Mucosa of stomach (tissue), 1 donor: ENCODE measurements around the gene CHRM5.

Experiments used
- H3K27me3 ChIP-seq: one replicate; pipeline ENCODE4 v1.7.0; 2013; ENCODE audit warnings: mild to moderate bottlenecking, low read length; ENCODE audit not compliant: control insufficient read depth, insufficient read depth
- H3K36me3 ChIP-seq: one replicate; pipeline ENCODE4 v1.7.0; 2013; ENCODE audit warnings: low read length; ENCODE audit not compliant: control insufficient read depth, insufficient read depth
- H3K4me1 ChIP-seq: one replicate; pipeline ENCODE4 v1.7.0; 2013; ENCODE audit warnings: mild to moderate bottlenecking, low read length; ENCODE audit not compliant: control insufficient read depth, insufficient read depth
- H3K4me3 ChIP-seq: one replicate; pipeline ENCODE4 v1.7.0; 2013; ENCODE audit warnings: low read length
- H3K9ac ChIP-seq: one replicate; pipeline ENCODE4 v1.7.0; 2013; ENCODE audit warnings: mild to moderate bottlenecking, low read length, moderate library complexity
- H3K9me3 ChIP-seq: one replicate; pipeline ENCODE4 v1.7.0; 2013; ENCODE audit warnings: mild to moderate bottlenecking, low read length, moderate library complexity; ENCODE audit not compliant: control insufficient read depth
- donor health status: Pancreatic carcinoma.

The CHRM5 gene

GRCh38 chr15:34078900-34079299 is 110.6 kb downstream of the CHRM5 start:
- no peaks in the 10 kb centered on the region for H3K9me3 ChIP-seq
- H3K4me1 ChIP-seq, result no peaks in the 10 kb centered on the region
- no peaks in the 10 kb centered on the region for H3K36me3 ChIP-seq
- H3K4me3 ChIP-seq, result no peak overlapping the region
- no peaks in the 10 kb centered on the region for H3K27me3 ChIP-seq
- no peak overlapping the region for H3K9ac ChIP-seq

DNA sequence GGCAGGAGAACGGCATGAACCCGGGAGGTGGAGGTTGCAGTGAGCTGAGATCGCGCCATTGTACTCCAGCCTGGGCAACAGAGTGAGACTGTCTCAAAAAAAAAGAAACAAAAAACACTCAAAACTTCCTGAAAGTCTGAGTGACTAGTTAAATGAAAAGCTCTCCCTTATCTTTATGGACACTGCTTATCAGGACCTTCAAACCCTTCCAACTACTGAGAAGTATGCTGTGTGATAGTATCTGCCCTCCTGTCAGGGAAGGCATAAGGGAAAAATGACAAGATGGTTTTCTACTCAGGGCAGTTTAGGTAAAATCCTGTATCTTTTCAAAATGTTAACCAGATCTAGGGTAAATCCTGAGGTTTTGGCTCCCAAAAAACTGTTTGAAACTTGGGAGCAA is 111.6 kb downstream of the CHRM5 start:
- Histone ChIP-seq H3K4me1 (no peaks in the 10 kb centered on the region), H3K9me3 (no peaks in the 10 kb centered on the region), H3K4me3 (no peak overlapping the region), H3K9ac (no peak overlapping the region), H3K27me3 (no peaks in the 10 kb centered on the region), H3K36me3 (no peaks in the 10 kb centered on the region)

DNA sequence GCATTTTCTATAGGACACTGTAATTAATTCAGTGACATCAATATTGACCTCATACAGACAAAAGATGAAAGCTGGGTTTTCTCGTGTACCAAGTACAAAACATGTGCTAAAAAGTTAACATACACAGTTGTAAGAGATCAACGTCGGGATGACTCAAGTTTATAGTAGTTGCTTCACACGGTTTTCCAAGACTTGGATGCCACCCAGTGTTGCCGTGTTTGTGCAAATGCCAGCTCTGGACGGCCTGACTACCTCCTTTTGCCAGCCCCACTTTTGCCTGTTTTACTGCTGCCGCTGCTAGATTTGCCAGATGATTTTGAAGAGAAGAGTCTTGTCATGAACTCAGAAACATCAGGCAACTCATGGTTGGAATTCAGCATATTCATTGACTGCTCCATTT is 115.8 kb downstream of the CHRM5 start:
- Histone ChIP-seq H3K4me3 (no peak overlapping the region), H3K9me3 (no peaks in the 10 kb centered on the region), H3K36me3 (no peaks in the 10 kb centered on the region), H3K27me3 (no peaks in the 10 kb centered on the region), H3K9ac (no peak overlapping the region), H3K4me1 (no peaks in the 10 kb centered on the region)

- no peaks in the 10 kb centered on the region for H3K36me3 ChIP-seq
- no peaks in the 10 kb centered on the region for H3K9me3 ChIP-seq
- no peak overlapping the region for H3K4me3 ChIP-seq
Observed at GRCh38 chr15:34085746-34086145, 117.4 kb downstream of the CHRM5 start.

DNA sequence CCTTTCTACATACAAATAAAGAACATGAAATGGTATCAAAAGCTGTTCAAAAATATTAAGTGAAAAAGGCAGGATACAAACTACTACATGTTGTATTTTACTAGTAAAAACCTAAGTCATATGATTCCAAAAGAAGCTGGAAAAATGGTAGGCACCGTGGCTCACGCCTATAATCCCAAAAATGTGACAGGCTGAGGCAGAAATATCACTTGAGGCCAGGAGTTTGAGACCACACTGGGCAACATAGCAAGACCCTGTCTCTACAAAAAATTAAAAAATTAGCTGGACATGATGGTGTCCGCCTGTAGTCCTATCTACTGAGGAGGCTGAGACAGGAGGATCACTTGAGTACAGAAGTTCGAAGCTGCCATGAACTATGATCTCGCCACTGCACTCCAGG is 131.6 kb downstream of the CHRM5 start:
- no peak overlapping the region for H3K4me3 ChIP-seq
- H3K27me3 ChIP-seq, result no peaks in the 10 kb centered on the region

More at GRCh38 chr15:34085746-34086145, 117.4 kb downstream of the CHRM5 start:
- Histone ChIP-seq H3K4me1 (no peaks in the 10 kb centered on the region), H3K27me3 (no peaks in the 10 kb centered on the region), H3K9ac (no peak overlapping the region)

GRCh38 chr15:34101366-34102174 is 133.3 kb downstream of the CHRM5 start, which contains the start of the genes EMC7 and PGBD4:
Gene EMC7, minus strand, starts transcription at chr15:34101862. Its CDS starts 23 bp downstream, at chr15:34101839.
Gene PGBD4, plus strand, starts transcription at chr15:34102083. Its CDS starts 449 bp downstream, at chr15:34102532.
- Histone ChIP-seq H3K27me3 (no peaks in the 10 kb centered on the region), H3K36me3 (no peaks in the 10 kb centered on the region), H3K4me3 (peak within 1 kb of the TSS; percentile 81), H3K9me3 (no peaks in the 10 kb centered on the region), H3K9ac (peak within 1 kb of the TSS; percentile 81), H3K4me1 (no peaks in the 10 kb centered on the region)

More for the DNA sequence above, 131.6 kb downstream of the CHRM5 start:
- Histone ChIP-seq H3K9ac (no peak overlapping the region), H3K4me1 (no peaks in the 10 kb centered on the region), H3K9me3 (no peaks in the 10 kb centered on the region), H3K36me3 (no peaks in the 10 kb centered on the region)

DNA sequence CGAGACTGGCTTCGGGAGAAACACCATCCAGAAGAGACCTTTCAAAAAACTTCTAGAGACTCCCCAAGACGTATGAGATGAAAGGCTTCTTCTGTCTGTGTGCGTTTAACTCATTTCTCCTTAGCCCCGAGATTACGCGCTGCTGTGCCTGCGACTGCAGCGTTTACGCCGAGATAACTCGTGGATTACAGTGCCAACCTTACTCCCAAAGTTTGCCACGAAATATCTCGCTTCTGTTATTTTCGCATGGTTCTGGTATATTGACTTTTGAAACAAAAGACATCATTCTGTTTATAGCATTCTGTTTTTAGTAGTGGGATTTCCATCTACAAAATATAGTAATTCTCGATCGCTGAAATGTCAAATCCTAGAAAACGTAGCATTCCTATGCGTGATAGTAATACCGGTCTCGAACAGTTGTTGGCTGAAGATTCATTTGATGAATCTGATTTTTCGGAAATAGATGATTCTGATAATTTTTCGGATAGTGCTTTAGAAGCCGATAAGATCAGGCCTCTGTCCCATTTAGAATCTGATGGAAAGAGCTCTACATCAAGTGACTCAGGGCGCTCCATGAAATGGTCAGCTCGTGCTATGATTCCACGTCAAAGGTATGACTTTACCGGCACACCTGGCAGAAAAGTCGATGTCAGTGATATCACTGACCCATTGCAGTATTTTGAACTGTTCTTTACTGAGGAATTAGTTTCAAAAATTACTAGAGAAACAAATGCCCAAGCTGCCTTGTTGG is 134.1 kb downstream of the CHRM5 start:
- Histone ChIP-seq H3K27me3 (no peaks in the 10 kb centered on the region), H3K9me3 (no peaks in the 10 kb centered on the region), H3K4me1 (no peaks in the 10 kb centered on the region), H3K9ac (peak overlapping the region; percentile 69), H3K4me3 (peak overlapping the region; percentile 44), H3K36me3 (no peaks in the 10 kb centered on the region)

GRCh38 chr15:34106423-34106822 is 138.1 kb downstream of the CHRM5 start:
- no peaks in the 10 kb centered on the region for H3K36me3 ChIP-seq
- no peaks in the 10 kb centered on the region for H3K4me1 ChIP-seq
- no peaks in the 10 kb centered on the region for H3K9me3 ChIP-seq
- H3K4me3 ChIP-seq, result no peak overlapping the region
- no peak overlapping the region for H3K9ac ChIP-seq
- H3K27me3 ChIP-seq, result no peaks in the 10 kb centered on the region

DNA sequence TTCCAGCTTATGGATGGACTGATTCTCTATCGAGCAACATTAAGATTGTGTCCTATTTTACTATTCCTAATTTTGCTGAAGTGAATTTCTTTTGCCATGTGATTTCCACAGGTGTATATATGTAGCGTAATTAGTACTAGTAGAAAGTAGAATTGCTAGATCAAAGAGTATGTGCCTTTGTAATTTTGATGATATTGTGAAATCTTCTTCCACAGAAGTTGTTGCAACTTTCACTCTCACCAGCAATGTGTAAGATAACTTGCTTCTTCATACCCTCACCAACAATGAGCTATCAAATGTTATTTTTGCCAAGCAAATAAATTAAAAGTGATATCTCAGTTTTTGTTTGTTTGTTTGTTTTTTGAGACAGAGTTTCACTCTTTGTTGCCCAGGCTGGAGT is 139.0 kb downstream of the CHRM5 start:
- no peak overlapping the region for H3K9ac ChIP-seq
- no peaks in the 10 kb centered on the region for H3K9me3 ChIP-seq
- H3K4me3 ChIP-seq, result no peak overlapping the region
- H3K4me1 ChIP-seq, result no peaks in the 10 kb centered on the region
- no peaks in the 10 kb centered on the region for H3K27me3 ChIP-seq
- no peaks in the 10 kb centered on the region for H3K36me3 ChIP-seq

- H3K4me3 ChIP-seq, result no peak overlapping the region
- H3K9me3 ChIP-seq, result no peaks in the 10 kb centered on the region
- H3K27me3 ChIP-seq, result no peaks in the 10 kb centered on the region
- no peaks in the 10 kb centered on the region for H3K4me1 ChIP-seq
- no peaks in the 10 kb centered on the region for H3K36me3 ChIP-seq
- H3K9ac ChIP-seq, result no peak overlapping the region
Observed at GRCh38 chr15:34109797-34110663, 141.7 kb downstream of the CHRM5 start.

GRCh38 chr15:34111488-34111887 is 143.2 kb downstream of the CHRM5 start:
- Histone ChIP-seq H3K27me3 (no peaks in the 10 kb centered on the region), H3K9ac (no peak overlapping the region), H3K9me3 (no peaks in the 10 kb centered on the region), H3K4me3 (no peak overlapping the region), H3K4me1 (no peaks in the 10 kb centered on the region), H3K36me3 (no peaks in the 10 kb centered on the region)
